Skeletal muscle cell (primary cell): ENCODE measurements around the gene FCF1.

Source experiments
- DNase-seq: peaks from one replicate; pipeline ENCODE4 v3.0.0-alpha.2; 2010; ENCODE audit warnings: low read depth
- H3K4me3 ChIP-seq: 2 replicates; pipeline ENCODE4 v1.5.1; 2011; ENCODE audit warnings: low read depth, mild to moderate bottlenecking, control low read depth, low read length, moderate library complexity

FCF1 gene

GRCh38 chr14:74697543-74697942 is 15.4 kb upstream of the FCF1 start:
- DNase-seq: peak; percentile 51
- H3K4me3 ChIP-seq: no peak overlapping the region

- DNase-seq: no peak
- no peak overlapping the region for H3K4me3 ChIP-seq
Measured at GRCh38 chr14:74697976-74698375, 15.0 kb upstream of the FCF1 start.

- H3K4me3 ChIP-seq: no peak overlapping the region
- DNase-seq: no peak
Measured at GRCh38 chr14:74698465-74698864, 14.5 kb upstream of the FCF1 start.

GRCh38 chr14:74702293-74702692 is 10.7 kb upstream of the FCF1 start:
- no peak for DNase-seq
- H3K4me3 ChIP-seq: no peak overlapping the region

GRCh38 chr14:74703043-74703442 is 9.9 kb upstream of the FCF1 start:
- no peak overlapping the region for H3K4me3 ChIP-seq
- no peak for DNase-seq

- no peak for DNase-seq
- no peak overlapping the region for H3K4me3 ChIP-seq
Measured at GRCh38 chr14:74704656-74705055, 8.3 kb upstream of the FCF1 start.

GRCh38 chr14:74705613-74706500 is 7.1 kb upstream of the FCF1 start:
- DNase-seq: no peak

GRCh38 chr14:74710480-74710879 is 2.5 kb upstream of the FCF1 start:
- no peak overlapping the region for H3K4me3 ChIP-seq
- DNase-seq: no peak

More at GRCh38 chr14:74705613-74706500, 7.1 kb upstream of the FCF1 start:
- H3K4me3 ChIP-seq: no peak overlapping the region

GRCh38 chr14:74711651-74712050 is 1.3 kb upstream of the FCF1 start:
- DNase-seq: no peak
- no peak overlapping the region for H3K4me3 ChIP-seq

GRCh38 chr14:74713395-74713735 is 421 bp downstream of the FCF1 start:
- no peak for DNase-seq
- H3K4me3 ChIP-seq: peak overlapping the region; percentile 87

- peak; percentile 17 for DNase-seq
Measured at GRCh38 chr14:74720526-74720925, 7.6 kb downstream of the FCF1 start.

GRCh38 chr14:74723134-74723533 is 10.2 kb downstream of the FCF1 start:
- no peak overlapping the region for H3K4me3 ChIP-seq

More at GRCh38 chr14:74720526-74720925, 7.6 kb downstream of the FCF1 start:
- no peak overlapping the region for H3K4me3 ChIP-seq

GRCh38 chr14:74732387-74732786 is 19.4 kb downstream of the FCF1 start:
- DNase-seq: no peak
- no peak overlapping the region for H3K4me3 ChIP-seq

More at GRCh38 chr14:74723134-74723533, 10.2 kb downstream of the FCF1 start:
- no peak for DNase-seq

- DNase-seq: no peak
- H3K4me3 ChIP-seq: no peak overlapping the region
Measured at GRCh38 chr14:74733221-74733620, 20.3 kb downstream of the FCF1 start.

- DNase-seq: no peak
- H3K4me3 ChIP-seq: no peak overlapping the region
Measured at GRCh38 chr14:74735125-74735524, 22.2 kb downstream of the FCF1 start.

- no peak for DNase-seq
- no peak overlapping the region for H3K4me3 ChIP-seq
Measured at GRCh38 chr14:74737753-74738325, 24.9 kb downstream of the FCF1 start.

- no peak overlapping the region for H3K4me3 ChIP-seq
- DNase-seq: no peak
Measured at GRCh38 chr14:74739293-74740030, 26.5 kb downstream of the FCF1 start.

GRCh38 chr14:74747237-74747636 is 34.3 kb downstream of the FCF1 start:
- no peak for DNase-seq
- H3K4me3 ChIP-seq: no peak overlapping the region

GRCh38 chr14:74754157-74754556 is 41.2 kb downstream of the FCF1 start:
- H3K4me3 ChIP-seq: no peak overlapping the region
- DNase-seq: no peak

GRCh38 chr14:74754899-74755298 is 42.0 kb downstream of the FCF1 start:
- DNase-seq: no peak
- no peak overlapping the region for H3K4me3 ChIP-seq
